Panc1 (cell line): ENCODE measurements around the gene ANO4. TPM values are rescaled to one million over a fixed set of nuclear protein-coding genes. Genes with fewer than 3 reads are reported as not detected.

Experiments
- ATAC-seq: fragments of 200-7000 bp; cut with Tn5 transposase; 2 replicates; pipeline ENCODE4 v1.9.1; 2020; ENCODE audit warnings: mild to moderate bottlenecking, moderate library complexity
- BruUV-seq: library from RNA; stranded (reverse); fragments of 400-500 nt; replicated peaks from 2 replicates; lab custom pipeline; 2021; lab: Mats Ljungman, UMichigan
- CTCF ChIA-PET: fragments of 300-600 bp; sonication (Branson Sonifier 250); formaldehyde crosslinking; loops from one replicate; lab custom pipeline; 2022; ENCODE audit warnings: antibody characterized with exemption; lab: Charles Lee
- POLR2A ChIA-PET: fragments of 300-600 bp; sonication (Branson Sonifier 250); formaldehyde crosslinking; loops from one replicate; lab custom pipeline; 2022; ENCODE audit warnings: antibody characterized with exemption; lab: Charles Lee
- DNase-seq: peaks from one replicate; pipeline ENCODE4 v3.0.0-alpha.2; 2010; ENCODE audit warnings: low read depth, low spot score
- H3K27ac ChIP-seq: 2 replicates; pipeline ENCODE4 v1.5.1; 2011; ENCODE audit warnings: mild to moderate bottlenecking, low read length, inconsistent platforms
- H3K27me3 ChIP-seq: fragments of 200-500 bp; sonication (Bioruptor generic); 2 replicates; pipeline ENCODE4 v1.6.0; 2014; ENCODE audit warnings: low read length, inconsistent platforms; ENCODE audit not compliant: control insufficient read depth, insufficient read depth
- H3K36me3 ChIP-seq: fragments of 200-500 bp; sonication (Bioruptor generic); 2 replicates; pipeline ENCODE4 v1.5.1; 2014; ENCODE audit warnings: inconsistent platforms, mild to moderate bottlenecking, low read length, moderate library complexity; ENCODE audit not compliant: control insufficient read depth, insufficient read depth
- H3K4me1 ChIP-seq: 2 replicates; pipeline ENCODE4 v1.5.1; 2011; ENCODE audit warnings: inconsistent platforms, mild to moderate bottlenecking, low read length, moderate library complexity; ENCODE audit not compliant: control insufficient read depth, insufficient read depth
- H3K4me3 ChIP-seq, 2 experiments: 2 replicates each; pipeline ENCODE4 v1.5.1; 2011 to 2012; ENCODE audit warnings: low read depth in 2 of 2, low read length in 2 of 2, mild to moderate bottlenecking in 2 of 2, inconsistent platforms in 1 of 2, moderate library complexity in 1 of 2
- H3K9me3 ChIP-seq: fragments of 200-500 bp; sonication (Bioruptor generic); 2 replicates; pipeline ENCODE4 v1.5.1; 2014; ENCODE audit warnings: low read depth, mild to moderate bottlenecking, inconsistent platforms, low read length, moderate library complexity; ENCODE audit not compliant: control insufficient read depth, insufficient read depth
- POLR2AphosphoS5 ChIP-seq: IDR thresholded peaks from 2 replicates; pipeline ENCODE4 v1.6.1; 2012; ENCODE audit warnings: mild to moderate bottlenecking, low read depth, low read length, moderate library complexity
- SIN3A ChIP-seq: IDR thresholded peaks from 2 replicates; pipeline ENCODE4 v1.6.1; 2012; ENCODE audit warnings: low read depth, mild to moderate bottlenecking, low read length, moderate library complexity, borderline replicate concordance; ENCODE audit not compliant: insufficient read depth
- TCF7L2 ChIP-seq: IDR thresholded peaks from 2 replicates; pipeline ENCODE4 v1.6.1; 2011; ENCODE audit warnings: mild to moderate bottlenecking, low read depth, low read length, inconsistent platforms
- in situ Hi-C: cut with HindIII; loops from 2 replicates; pipeline ENCODE4 v1.10.0; 2016; ENCODE audit warnings: low sequenced_read_pairs, low pct_unique_long_range_greater_than_20kb
- intact Hi-C: fragments of 100-400 bp; cut with micrococcal nuclease; formaldehyde crosslinking; loops from one replicate; pipeline ENCODE4 v1.10.0; 2022; ENCODE audit not compliant: unreplicated experiment
- total RNA-seq: library from RNA; stranded (reverse); gene quantifications from one replicate; pipeline ENCODE4 v1.2.1, GENCODE V29; 2021; ENCODE audit not compliant: unreplicated experiment
- TF ChIP-seq, protein P1 (sequence below): fragments of 450-650 bp; IDR thresholded peaks from 2 replicates; pipeline ENCODE4 v1.5.1; 2017; ENCODE audit warnings: mild to moderate bottlenecking
- TF ChIP-seq, protein P2 (sequence below), 2 experiments: IDR thresholded peaks; 2 replicates each; pipeline ENCODE4 v1.6.1; 2011 to 2012; ENCODE audit warnings: low read depth in 2 of 2, control low read depth in 1 of 2, low read length in 1 of 2, mild to moderate bottlenecking in 1 of 2, moderate library complexity in 1 of 2; ENCODE audit not compliant: insufficient read depth in 1 of 2

ANO4 gene
- total RNA-seq, 1 experiment from 2014 or later, result not detected

DNA sequence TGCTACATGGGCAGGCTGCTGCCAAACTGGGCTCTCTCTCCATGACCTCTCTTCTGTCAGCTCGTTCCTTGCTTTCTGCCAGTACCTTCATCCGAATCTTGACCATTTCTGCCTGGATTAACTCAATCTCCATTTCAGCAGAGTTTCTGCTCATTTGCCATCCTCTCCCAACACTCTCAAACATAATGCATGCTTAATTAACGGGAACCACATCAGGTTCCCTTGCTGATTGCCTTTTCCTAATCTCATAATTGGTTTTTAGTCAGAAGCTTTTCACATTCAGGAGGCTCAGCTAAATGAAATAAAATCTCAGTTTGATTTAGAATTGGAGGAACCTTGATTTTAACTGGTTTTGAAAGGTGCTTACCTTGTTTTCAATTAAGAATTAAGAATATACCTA is 288.1 kb downstream of the ANO4 start:
- H3K36me3 ChIP-seq, result no peaks in the 10 kb centered on the region
- POLR2A ChIA-PET, result no interaction called here
- no peaks in the 10 kb centered on the region for H3K9me3 ChIP-seq
- BruUV-seq, result no TSS peak
- in situ Hi-C loops, result no loop called here
- ATAC-seq, result no peak
- H3K4me3 ChIP-seq, result no peak overlapping the region
- intact Hi-C loops, result no loop called here
- TF ChIP-seq TCF7L2 (no peak), SIN3A (no peak), POLR2AphosphoS5 (no peak)
- TF ChIP-seq, protein P1, sequence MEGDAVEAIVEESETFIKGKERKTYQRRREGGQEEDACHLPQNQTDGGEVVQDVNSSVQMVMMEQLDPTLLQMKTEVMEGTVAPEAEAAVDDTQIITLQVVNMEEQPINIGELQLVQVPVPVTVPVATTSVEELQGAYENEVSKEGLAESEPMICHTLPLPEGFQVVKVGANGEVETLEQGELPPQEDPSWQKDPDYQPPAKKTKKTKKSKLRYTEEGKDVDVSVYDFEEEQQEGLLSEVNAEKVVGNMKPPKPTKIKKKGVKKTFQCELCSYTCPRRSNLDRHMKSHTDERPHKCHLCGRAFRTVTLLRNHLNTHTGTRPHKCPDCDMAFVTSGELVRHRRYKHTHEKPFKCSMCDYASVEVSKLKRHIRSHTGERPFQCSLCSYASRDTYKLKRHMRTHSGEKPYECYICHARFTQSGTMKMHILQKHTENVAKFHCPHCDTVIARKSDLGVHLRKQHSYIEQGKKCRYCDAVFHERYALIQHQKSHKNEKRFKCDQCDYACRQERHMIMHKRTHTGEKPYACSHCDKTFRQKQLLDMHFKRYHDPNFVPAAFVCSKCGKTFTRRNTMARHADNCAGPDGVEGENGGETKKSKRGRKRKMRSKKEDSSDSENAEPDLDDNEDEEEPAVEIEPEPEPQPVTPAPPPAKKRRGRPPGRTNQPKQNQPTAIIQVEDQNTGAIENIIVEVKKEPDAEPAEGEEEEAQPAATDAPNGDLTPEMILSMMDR, result no peak
- TF ChIP-seq, protein P2, sequence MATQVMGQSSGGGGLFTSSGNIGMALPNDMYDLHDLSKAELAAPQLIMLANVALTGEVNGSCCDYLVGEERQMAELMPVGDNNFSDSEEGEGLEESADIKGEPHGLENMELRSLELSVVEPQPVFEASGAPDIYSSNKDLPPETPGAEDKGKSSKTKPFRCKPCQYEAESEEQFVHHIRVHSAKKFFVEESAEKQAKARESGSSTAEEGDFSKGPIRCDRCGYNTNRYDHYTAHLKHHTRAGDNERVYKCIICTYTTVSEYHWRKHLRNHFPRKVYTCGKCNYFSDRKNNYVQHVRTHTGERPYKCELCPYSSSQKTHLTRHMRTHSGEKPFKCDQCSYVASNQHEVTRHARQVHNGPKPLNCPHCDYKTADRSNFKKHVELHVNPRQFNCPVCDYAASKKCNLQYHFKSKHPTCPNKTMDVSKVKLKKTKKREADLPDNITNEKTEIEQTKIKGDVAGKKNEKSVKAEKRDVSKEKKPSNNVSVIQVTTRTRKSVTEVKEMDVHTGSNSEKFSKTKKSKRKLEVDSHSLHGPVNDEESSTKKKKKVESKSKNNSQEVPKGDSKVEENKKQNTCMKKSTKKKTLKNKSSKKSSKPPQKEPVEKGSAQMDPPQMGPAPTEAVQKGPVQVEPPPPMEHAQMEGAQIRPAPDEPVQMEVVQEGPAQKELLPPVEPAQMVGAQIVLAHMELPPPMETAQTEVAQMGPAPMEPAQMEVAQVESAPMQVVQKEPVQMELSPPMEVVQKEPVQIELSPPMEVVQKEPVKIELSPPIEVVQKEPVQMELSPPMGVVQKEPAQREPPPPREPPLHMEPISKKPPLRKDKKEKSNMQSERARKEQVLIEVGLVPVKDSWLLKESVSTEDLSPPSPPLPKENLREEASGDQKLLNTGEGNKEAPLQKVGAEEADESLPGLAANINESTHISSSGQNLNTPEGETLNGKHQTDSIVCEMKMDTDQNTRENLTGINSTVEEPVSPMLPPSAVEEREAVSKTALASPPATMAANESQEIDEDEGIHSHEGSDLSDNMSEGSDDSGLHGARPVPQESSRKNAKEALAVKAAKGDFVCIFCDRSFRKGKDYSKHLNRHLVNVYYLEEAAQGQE (IDR thresholded peaks at IDR 0.05; ENCODE audit: insufficient read depth in 1 of 2, low read depth in 2 of 2, low read length in 1 of 2), result no peak
- CTCF ChIA-PET, result no interaction called here
- no peak overlapping the region for H3K27ac ChIP-seq
- H3K27me3 ChIP-seq, result no peaks in the 10 kb centered on the region
- DNase-seq, result no peak
- no peaks in the 10 kb centered on the region for H3K4me1 ChIP-seq

DNA sequence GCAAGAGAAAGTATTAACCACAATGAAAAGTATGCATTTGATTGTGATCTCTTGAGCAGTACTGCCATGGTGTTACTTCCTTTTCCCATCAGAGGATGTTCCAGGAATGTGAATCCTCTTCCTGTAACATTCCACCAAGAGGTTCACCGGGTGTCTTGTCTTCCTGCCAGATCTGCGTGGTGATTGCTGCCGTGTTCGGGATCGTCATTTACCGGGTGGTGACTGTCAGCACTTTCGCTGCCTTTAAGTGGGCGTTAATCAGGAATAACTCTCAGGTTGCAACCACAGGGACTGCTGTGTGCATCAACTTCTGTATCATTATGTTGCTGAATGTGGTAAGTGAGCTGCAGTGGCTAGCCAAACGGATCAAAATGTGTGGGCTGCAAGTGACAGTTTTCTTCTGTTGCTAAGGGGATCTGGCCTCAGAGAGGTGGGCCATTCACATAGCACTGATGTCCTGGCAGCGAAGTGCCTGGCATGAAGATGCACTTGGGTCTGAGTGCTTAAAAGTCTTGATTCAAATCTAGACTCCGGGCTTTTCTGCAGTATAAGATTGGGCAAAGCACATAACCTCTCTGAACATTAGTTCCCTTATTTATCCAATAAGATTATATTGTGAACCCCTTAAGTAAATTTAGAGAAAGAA is 292.0 kb downstream of the ANO4 start:
- no peaks in the 10 kb centered on the region for H3K36me3 ChIP-seq
- ATAC-seq, result no peak
- no peaks in the 10 kb centered on the region for H3K4me1 ChIP-seq
- H3K4me3 ChIP-seq, result no peak overlapping the region
- in situ Hi-C loops (no loop called here), intact Hi-C loops (no loop called here)
- no peaks in the 10 kb centered on the region for H3K27me3 ChIP-seq
- no peak overlapping the region for H3K27ac ChIP-seq
- TF ChIP-seq, protein P1, result no peak
- no peak for TF ChIP-seq POLR2AphosphoS5
- TF ChIP-seq TCF7L2, result no peak
- TF ChIP-seq SIN3A, result no peak
- TF ChIP-seq, protein P2 (IDR thresholded peaks at IDR 0.05; ENCODE audit: insufficient read depth in 1 of 2, low read depth in 2 of 2, low read length in 1 of 2), result no peak
- no peaks in the 10 kb centered on the region for H3K9me3 ChIP-seq
- no TSS peak for BruUV-seq
- ChIA-PET POLR2A (no interaction called here), CTCF (no interaction called here)
- no peak for DNase-seq
